PC-3 (cell line): ENCODE results near the gene TMEM255B.

Experiments used
- EZH2 ChIP-seq: fragments of 300-600 bp; sonication (generic); IDR thresholded peaks from one replicate; pipeline ENCODE4 v1.6.1; 2017; ENCODE audit warnings: antibody characterized with exemption, mild to moderate bottlenecking, low read length; ENCODE audit not compliant: unreplicated experiment
- EZH2phosphoT487 ChIP-seq: fragments of 300-600 bp; sonication (generic); IDR thresholded peaks from 2 replicates; pipeline ENCODE4 v1.6.1; 2018; ENCODE audit warnings: mild to moderate bottlenecking, antibody characterized with exemption, low read length, borderline replicate concordance
- TF ChIP-seq, protein P1 (sequence below): fragments of 300-600 bp; sonication (generic); conservative IDR thresholded peaks from 2 replicates; pipeline ENCODE4 v1.5.1; 2017; ENCODE audit warnings: antibody characterized with exemption, low read depth, mild to moderate bottlenecking, low read length

DNA sequence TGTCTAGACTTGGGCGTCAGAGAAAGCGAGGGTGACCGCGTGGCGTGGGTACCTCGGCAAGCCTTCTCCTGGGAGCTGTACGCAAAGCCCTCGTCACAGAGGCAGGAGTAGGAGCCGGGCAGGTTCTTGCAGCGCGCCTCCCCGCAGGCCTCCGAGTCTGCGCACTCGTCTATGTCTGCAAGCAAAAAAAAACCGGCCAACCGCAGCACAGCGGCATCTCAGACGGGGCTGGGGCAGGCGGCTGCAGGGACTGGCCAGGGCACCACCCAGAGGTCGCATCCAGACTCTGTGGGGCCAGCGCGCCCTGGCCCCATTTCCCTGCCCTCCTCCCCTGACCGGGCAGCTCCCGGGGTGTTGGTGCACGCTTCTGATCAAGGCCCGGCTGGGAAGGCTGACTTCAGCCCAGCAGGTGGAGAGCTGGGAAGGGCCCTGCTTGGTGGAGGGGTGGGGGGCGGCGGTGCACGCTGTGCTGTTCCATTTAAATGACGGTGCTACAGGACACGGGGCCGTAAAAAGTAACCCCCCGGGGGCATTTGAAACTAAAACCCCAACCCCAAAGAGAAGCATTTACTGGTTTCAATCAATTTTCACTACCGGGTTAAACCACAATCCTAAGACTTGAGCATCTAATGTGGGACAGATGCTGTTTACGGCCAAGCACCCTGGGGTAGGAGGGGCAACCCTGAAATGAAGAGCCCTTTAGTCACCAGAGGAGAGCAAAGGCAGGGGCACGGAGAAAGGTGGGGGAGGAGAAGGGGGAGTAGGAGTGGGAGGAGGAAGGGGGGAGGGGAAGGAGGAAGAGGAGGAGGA is 76.6 kb downstream of the TMEM255B start:
- TF ChIP-seq, protein P1, sequence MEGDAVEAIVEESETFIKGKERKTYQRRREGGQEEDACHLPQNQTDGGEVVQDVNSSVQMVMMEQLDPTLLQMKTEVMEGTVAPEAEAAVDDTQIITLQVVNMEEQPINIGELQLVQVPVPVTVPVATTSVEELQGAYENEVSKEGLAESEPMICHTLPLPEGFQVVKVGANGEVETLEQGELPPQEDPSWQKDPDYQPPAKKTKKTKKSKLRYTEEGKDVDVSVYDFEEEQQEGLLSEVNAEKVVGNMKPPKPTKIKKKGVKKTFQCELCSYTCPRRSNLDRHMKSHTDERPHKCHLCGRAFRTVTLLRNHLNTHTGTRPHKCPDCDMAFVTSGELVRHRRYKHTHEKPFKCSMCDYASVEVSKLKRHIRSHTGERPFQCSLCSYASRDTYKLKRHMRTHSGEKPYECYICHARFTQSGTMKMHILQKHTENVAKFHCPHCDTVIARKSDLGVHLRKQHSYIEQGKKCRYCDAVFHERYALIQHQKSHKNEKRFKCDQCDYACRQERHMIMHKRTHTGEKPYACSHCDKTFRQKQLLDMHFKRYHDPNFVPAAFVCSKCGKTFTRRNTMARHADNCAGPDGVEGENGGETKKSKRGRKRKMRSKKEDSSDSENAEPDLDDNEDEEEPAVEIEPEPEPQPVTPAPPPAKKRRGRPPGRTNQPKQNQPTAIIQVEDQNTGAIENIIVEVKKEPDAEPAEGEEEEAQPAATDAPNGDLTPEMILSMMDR, result no peak
- no peak for TF ChIP-seq EZH2
- no peak for TF ChIP-seq EZH2phosphoT487
